Measurements from ENCODE around the gene FAM124B. TPM values are rescaled to one million over a fixed set of nuclear protein-coding genes. Genes with fewer than 3 reads are reported as not detected.

FAM124B gene
- total RNA-seq, 4 donors from 2014 or later, result 0.41 to 0.95 (median 0.60) TPM; not detected in 1

DNA sequence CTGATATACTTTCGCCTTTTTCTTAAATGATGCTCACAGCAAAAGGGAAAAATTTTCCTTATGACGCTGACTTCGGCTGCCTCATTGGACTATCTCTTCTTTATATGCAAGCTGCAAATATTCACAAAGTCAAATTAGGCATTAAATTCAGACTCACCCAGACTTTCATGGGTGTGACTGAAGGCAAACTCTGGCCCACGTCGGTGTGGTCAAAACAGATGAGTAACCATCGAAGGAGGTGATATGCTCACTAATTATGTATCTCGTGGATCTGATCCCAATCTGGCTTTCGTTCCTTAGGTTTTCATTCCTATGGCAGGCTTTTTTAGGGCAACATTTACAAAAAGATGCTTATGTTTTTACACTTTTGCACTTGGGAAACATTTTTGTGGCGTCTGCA is 36.6 kb downstream of the FAM124B start:
- Histone ChIP-seq H3K4me3 (no peak overlapping the region), H3K9me3 (no peaks in the 10 kb centered on the region), H3K27me3 (no peaks in the 10 kb centered on the region), H3K27ac (no peak overlapping the region), H3K36me3 (no peaks in the 10 kb centered on the region), H3K4me1 (no peaks in the 10 kb centered on the region)
- 91% methylated on average over 8 to 9 of the region's 9 CpGs for WGBS, 2 donors (ENCODE audit: low coverage in 1 of 2)
- no peak for DNase-seq
- in situ Hi-C loops (cut with MboI; ENCODE audit: low pct_ligation_motif_present in 1 of 4, low pct_unique_long_range_greater_than_20kb in 1 of 4, low sequenced_read_pairs in 3 of 4), result loop anchor here in 2 of 4 donors (25.0 kb wide), 2 partner anchors 397 to 622 kb away; no protein-coding TSS in a partner anchor
- intact Hi-C loops (cut with DNase I; ENCODE audit: low total_unique reads), result no loop called here
- TF ChIP-seq, protein P1, sequence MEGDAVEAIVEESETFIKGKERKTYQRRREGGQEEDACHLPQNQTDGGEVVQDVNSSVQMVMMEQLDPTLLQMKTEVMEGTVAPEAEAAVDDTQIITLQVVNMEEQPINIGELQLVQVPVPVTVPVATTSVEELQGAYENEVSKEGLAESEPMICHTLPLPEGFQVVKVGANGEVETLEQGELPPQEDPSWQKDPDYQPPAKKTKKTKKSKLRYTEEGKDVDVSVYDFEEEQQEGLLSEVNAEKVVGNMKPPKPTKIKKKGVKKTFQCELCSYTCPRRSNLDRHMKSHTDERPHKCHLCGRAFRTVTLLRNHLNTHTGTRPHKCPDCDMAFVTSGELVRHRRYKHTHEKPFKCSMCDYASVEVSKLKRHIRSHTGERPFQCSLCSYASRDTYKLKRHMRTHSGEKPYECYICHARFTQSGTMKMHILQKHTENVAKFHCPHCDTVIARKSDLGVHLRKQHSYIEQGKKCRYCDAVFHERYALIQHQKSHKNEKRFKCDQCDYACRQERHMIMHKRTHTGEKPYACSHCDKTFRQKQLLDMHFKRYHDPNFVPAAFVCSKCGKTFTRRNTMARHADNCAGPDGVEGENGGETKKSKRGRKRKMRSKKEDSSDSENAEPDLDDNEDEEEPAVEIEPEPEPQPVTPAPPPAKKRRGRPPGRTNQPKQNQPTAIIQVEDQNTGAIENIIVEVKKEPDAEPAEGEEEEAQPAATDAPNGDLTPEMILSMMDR (IDR thresholded peaks at IDR 0.05), result no peak
- TF ChIP-seq POLR2A (IDR thresholded peaks at IDR 0.05) (no peak), EP300 (IDR thresholded peaks at IDR 0.05; ENCODE audit: low read depth) (no peak), POLR2AphosphoS5 (IDR thresholded peaks at IDR 0.05) (no peak)

DNA sequence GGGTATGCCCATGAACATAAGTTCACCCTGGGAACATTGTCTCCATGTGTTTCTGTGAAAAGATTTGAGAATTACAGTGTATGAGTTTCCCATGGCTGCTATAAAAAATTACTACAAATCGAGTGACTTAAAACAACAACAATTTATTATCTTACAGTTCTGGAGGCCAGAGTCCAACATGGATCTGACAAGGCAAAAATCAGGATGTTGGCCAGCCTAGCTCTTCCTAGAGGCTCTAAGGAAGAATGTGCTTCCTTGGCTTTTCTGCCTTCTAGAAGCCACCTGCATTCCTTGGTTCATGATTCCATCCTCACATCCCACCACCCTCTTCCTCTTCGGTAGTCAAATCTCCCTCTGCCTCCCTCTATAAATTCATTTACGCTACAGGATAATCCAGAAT is 38.6 kb downstream of the FAM124B start:
- Histone ChIP-seq H3K27me3 (no peaks in the 10 kb centered on the region), H3K4me1 (no peaks in the 10 kb centered on the region), H3K36me3 (no peaks in the 10 kb centered on the region), H3K9me3 (no peaks in the 10 kb centered on the region), H3K4me3 (no peak overlapping the region), H3K27ac (no peak overlapping the region)
- in situ Hi-C loops (cut with MboI; ENCODE audit: low pct_ligation_motif_present in 1 of 4, low pct_unique_long_range_greater_than_20kb in 1 of 4, low sequenced_read_pairs in 3 of 4), result loop anchor here in 2 of 4 donors (25.0 kb wide), 2 partner anchors 399 to 624 kb away; no protein-coding TSS in a partner anchor
- WGBS, 2 donors (ENCODE audit: low coverage in 1 of 2), result 72 to 74% methylated on average over 3 of the region's 3 CpGs
- intact Hi-C loops (cut with DNase I; ENCODE audit: low total_unique reads), result no loop called here
- TF ChIP-seq, protein P1 (IDR thresholded peaks at IDR 0.05), result peak in 3 of 5 experiments; percentile 15 to 29 (median 19)
- no peak for TF ChIP-seq POLR2A (IDR thresholded peaks at IDR 0.05)
- DNase-seq, result peak; percentile 13

DNA sequence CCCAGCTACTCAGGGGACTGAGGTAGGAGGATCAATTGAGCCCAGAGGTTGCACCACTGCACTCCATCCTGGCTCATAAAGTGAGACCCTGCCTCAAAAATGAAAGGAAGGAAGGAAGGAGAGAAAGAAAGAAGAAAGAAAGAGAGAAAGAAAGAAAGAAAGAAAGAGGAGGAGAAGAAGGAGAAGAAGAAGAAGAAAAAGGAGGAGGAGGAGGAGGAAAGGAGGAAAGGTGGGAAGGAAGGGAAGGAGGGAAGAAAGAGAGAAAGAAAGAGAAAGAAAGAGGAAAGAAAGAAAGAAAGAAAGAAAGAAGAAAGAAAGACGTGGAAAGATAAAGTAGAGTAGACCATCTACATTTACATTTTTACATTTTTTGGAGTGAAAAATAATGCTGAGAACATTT is 39.8 kb downstream of the FAM124B start:
- H3K27me3 ChIP-seq, result no peaks in the 10 kb centered on the region
- DNase-seq, result no peak
- in situ Hi-C loops (cut with MboI; ENCODE audit: low pct_ligation_motif_present in 1 of 4, low pct_unique_long_range_greater_than_20kb in 1 of 4, low sequenced_read_pairs in 3 of 4) (loop anchor here in 2 of 4 donors (25.0 kb wide), 2 partner anchors 400 to 625 kb away; no protein-coding TSS in a partner anchor), intact Hi-C loops (cut with DNase I; ENCODE audit: low total_unique reads) (no loop called here)
- H3K36me3 ChIP-seq, result no peaks in the 10 kb centered on the region
- H3K4me3 ChIP-seq, result no peak overlapping the region
- WGBS, 2 donors (ENCODE audit: low coverage in 1 of 2), result 83 to 96% methylated on average over 1 of the region's 1 CpG
- TF ChIP-seq EP300 (IDR thresholded peaks at IDR 0.05; ENCODE audit: low read depth), result no peak
- no peak for TF ChIP-seq POLR2AphosphoS5 (IDR thresholded peaks at IDR 0.05)
- no peak for TF ChIP-seq POLR2A (IDR thresholded peaks at IDR 0.05)
- TF ChIP-seq, protein P1 (IDR thresholded peaks at IDR 0.05), result no peak
- H3K4me1 ChIP-seq, result no peaks in the 10 kb centered on the region
- no peak overlapping the region for H3K27ac ChIP-seq
- no peaks in the 10 kb centered on the region for H3K9me3 ChIP-seq

DNA sequence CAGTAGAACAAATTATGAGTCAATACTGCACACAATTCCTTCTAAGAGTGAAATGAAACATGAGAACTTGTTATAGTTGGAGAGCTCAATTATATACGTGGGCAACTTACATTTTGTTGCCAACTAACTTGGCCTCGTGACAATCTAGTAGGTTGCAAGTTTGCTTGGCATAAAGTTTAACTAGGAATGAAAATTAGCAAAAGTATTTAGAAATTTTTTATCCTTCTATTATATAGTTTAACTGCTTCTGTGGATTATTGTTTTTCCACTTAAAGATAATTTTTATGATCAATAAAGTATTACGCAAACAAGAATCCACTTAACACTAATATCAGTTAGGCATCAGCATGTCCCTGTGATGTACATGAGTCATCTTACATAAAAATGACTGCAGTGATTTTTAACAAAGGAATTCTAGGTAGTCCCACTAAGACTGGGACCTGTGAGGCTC is 41.1 kb downstream of the FAM124B start:
- no peaks in the 10 kb centered on the region for H3K4me1 ChIP-seq
- H3K36me3 ChIP-seq, result no peaks in the 10 kb centered on the region
- H3K9me3 ChIP-seq, result no peaks in the 10 kb centered on the region
- in situ Hi-C loops (cut with MboI; ENCODE audit: low pct_ligation_motif_present in 1 of 4, low pct_unique_long_range_greater_than_20kb in 1 of 4, low sequenced_read_pairs in 3 of 4) (loop anchor here in 2 of 4 donors (25.0 kb wide), 2 partner anchors 401 to 626 kb away; no protein-coding TSS in a partner anchor), intact Hi-C loops (cut with DNase I; ENCODE audit: low total_unique reads) (no loop called here)
- H3K4me3 ChIP-seq, result no peak overlapping the region
- H3K27ac ChIP-seq, result no peak overlapping the region
- TF ChIP-seq POLR2AphosphoS5 (IDR thresholded peaks at IDR 0.05), result no peak
- TF ChIP-seq POLR2A (IDR thresholded peaks at IDR 0.05), result no peak
- TF ChIP-seq, protein P1 (IDR thresholded peaks at IDR 0.05), result no peak
- no peak for TF ChIP-seq EP300 (IDR thresholded peaks at IDR 0.05; ENCODE audit: low read depth)
- 70 to 78% methylated on average over 3 of the region's 3 CpGs for WGBS, 2 donors (ENCODE audit: low coverage in 1 of 2)
- no peaks in the 10 kb centered on the region for H3K27me3 ChIP-seq
- DNase-seq, result no peak
